Measurements from ENCODE around the gene IGSF3. TPM values are rescaled to one million over a fixed set of nuclear protein-coding genes. Genes with fewer than 3 reads are reported as not detected.

Gene IGSF3
- total RNA-seq, 4 donors from 2014 or later = 15.7 to 63.2 (median 49.2) TPM

DNA sequence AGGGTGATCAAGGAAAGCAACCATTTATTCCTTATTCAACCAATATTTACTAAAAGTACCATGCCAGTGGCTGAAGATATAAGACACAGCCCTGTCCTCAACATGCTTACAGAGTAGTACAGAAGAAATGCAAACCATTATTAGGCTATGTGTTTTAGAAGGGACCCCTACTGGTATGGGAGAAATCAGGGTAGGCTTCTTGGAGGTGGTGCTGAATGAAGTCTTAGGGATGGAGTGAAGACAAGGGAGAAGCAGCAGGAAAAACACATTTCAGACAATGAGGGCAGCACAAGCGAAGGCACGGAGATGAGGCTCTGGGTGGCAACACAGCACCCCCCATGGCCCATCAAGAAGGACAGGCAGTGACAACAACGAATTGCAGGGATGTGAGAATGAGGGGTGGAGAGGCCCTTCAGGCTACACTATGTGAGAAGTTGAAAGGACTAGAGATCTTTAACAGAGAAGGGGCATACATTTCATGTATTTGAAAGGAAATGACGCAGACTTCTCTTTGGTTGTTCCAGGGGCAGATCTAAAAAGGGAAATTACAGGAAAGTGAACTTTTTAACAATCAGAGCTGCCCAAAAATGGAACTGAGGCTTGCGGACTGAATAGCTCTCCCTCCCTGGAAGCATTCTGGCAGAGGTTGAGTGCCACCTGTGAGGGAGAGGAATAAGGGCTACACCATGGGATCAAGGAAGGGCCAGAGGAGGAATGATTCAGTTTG is 79.9 kb downstream of the IGSF3 start:
- H3K4me3 ChIP-seq = no peak overlapping the region
- H3K27ac ChIP-seq = no peak overlapping the region
- no peaks in the 10 kb centered on the region for H3K27me3 ChIP-seq
- no peak for DNase-seq
- no peaks in the 10 kb centered on the region for H3K9me3 ChIP-seq
- H3K4me1 ChIP-seq = peaks cover 0 to 25% (median 0%) of the 10 kb centered on the region in 4 donors
- no peak for TF ChIP-seq POLR2A (IDR thresholded peaks at IDR 0.05)
- TF ChIP-seq, protein P1, sequence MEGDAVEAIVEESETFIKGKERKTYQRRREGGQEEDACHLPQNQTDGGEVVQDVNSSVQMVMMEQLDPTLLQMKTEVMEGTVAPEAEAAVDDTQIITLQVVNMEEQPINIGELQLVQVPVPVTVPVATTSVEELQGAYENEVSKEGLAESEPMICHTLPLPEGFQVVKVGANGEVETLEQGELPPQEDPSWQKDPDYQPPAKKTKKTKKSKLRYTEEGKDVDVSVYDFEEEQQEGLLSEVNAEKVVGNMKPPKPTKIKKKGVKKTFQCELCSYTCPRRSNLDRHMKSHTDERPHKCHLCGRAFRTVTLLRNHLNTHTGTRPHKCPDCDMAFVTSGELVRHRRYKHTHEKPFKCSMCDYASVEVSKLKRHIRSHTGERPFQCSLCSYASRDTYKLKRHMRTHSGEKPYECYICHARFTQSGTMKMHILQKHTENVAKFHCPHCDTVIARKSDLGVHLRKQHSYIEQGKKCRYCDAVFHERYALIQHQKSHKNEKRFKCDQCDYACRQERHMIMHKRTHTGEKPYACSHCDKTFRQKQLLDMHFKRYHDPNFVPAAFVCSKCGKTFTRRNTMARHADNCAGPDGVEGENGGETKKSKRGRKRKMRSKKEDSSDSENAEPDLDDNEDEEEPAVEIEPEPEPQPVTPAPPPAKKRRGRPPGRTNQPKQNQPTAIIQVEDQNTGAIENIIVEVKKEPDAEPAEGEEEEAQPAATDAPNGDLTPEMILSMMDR (IDR thresholded peaks at IDR 0.05) = no peak
- peaks cover 0 to 9% (median 0%) of the 10 kb centered on the region in 3 donors for H3K36me3 ChIP-seq

DNA sequence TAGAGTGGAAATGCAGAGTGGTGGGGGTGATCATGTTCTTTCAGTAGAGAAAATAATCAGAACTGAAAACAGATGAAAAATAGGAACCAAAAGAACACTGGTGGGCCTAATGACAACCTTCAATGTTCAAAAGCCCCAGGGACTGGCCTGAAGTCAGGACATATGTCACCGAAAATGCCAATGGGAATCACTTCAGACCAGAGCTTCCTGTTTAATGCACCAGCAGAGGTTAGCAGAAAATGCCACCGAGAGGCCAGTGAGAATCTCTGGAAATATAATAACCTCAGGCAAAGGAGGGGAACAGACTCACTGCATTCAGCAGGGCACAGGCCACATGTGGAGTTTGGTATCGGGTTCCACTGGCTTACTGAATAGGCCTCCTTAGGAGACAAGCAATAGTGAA is 80.8 kb downstream of the IGSF3 start:
- Histone ChIP-seq H3K27me3 (no peaks in the 10 kb centered on the region), H3K27ac (no peak overlapping the region), H3K4me3 (no peak overlapping the region), H3K4me1 (peaks cover 0 to 17% (median 0%) of the 10 kb centered on the region in 4 donors), H3K36me3 (peaks cover 0 to 9% (median 0%) of the 10 kb centered on the region in 3 donors), H3K9me3 (no peaks in the 10 kb centered on the region)
- TF ChIP-seq, protein P1 (IDR thresholded peaks at IDR 0.05) = no peak
- DNase-seq = no peak

DNA sequence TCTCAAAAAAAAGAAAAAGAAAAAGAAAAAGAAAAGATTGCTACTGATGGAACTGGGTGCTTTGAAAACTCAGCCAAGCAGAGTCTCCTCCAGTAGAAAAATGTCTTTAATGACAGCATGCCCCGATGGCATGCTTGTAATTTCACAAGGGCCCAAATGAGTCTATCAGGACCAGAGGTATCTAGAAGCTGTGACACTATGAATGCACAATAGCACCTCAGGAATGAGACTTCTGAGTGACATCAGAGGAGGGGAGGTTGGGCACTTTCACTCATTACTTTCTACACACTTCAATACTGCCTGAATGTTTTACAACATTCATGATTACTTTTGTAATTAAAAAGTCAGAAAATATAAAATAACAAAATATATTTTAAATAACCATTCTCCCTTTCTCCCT is 81.6 kb downstream of the IGSF3 start:
- no peaks in the 10 kb centered on the region for H3K27me3 ChIP-seq
- no peak for DNase-seq
- H3K27ac ChIP-seq = no peak overlapping the region
- H3K9me3 ChIP-seq = no peaks in the 10 kb centered on the region
- peaks cover 0 to 9% (median 0%) of the 10 kb centered on the region in 3 donors for H3K36me3 ChIP-seq
- TF ChIP-seq POLR2A (IDR thresholded peaks at IDR 0.05) = no peak
- TF ChIP-seq, protein P1 (IDR thresholded peaks at IDR 0.05) = no peak
- peaks cover 0 to 17% (median 0%) of the 10 kb centered on the region in 4 donors for H3K4me1 ChIP-seq
- no peak overlapping the region for H3K4me3 ChIP-seq

DNA sequence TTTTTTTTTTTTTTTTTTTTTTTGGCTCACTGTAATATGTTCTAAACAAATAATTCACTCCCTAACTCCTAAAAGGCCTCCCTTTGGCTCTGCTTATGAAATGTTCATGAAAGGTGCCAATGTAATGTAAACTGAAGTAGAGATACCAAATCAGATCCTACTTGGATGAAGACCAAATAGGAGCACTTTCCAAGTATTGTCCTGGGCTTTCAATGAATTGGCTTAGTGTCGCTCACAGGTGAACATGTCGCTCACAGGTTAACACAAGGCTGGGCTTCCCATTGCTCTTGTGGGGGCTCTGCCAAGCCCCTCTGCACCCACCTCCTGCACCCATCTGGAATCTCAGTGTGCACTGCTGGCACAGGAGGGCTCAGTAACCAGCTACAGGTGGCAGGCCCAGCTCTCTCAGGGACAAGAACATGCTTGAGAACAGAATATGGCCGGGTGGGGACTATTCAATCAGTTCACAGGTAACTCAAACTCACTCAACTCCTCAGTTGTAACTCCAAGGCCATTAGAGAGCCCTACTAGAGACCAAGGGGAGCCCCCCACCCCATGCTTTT is 86.1 kb downstream of the IGSF3 start:
- Histone ChIP-seq H3K27ac (no peak overlapping the region), H3K4me1 (no peaks in the 10 kb centered on the region), H3K4me3 (no peak overlapping the region), H3K36me3 (peaks cover 0 to 24% (median 0%) of the 10 kb centered on the region in 3 donors), H3K27me3 (no peaks in the 10 kb centered on the region), H3K9me3 (no peaks in the 10 kb centered on the region)
- no peak for DNase-seq
- TF ChIP-seq, protein P1 (IDR thresholded peaks at IDR 0.05) = no peak
- TF ChIP-seq POLR2A (IDR thresholded peaks at IDR 0.05) = no peak

DNA sequence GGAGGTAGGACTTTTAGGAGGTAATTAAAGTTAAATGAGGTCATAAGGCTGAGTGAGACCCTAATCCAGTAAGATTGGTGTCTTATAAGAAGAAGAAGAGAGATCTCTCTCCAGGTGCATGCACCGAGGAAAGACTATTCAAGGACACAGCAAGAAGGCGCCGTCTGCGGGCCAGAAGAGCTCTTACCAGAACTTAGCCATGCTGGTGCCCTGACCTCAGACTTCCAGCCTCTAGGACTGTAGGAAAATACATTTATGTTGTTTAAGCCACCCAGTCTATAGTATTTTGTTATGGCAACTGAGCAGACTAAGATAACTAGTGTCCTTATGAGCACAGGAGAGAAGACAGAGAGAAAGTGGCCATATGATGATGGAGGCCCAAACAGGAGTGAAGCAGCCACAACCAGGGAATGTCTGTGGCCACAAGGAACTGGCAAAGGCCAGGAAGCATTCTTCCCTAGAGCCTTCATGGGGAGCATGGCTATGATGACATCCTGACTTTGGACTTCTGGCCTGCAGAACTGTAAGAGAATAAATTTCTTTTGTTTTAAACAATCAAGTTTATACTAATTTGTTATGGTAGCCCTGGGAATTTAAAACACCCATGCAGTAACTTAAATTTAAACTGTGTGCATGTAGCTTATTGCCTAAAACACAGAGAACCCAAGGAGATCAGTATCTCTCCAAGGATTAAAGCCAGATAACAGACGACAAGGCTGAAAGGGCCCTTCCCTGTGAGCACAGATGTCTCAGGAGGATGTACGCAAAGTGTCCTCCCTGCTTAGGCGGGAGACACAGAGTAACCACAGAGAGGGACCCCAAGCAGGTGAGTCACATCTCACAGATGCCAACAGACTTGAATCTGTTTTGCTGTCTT is 86.8 kb downstream of the IGSF3 start:
- Histone ChIP-seq H3K4me3 (no peak overlapping the region), H3K9me3 (no peaks in the 10 kb centered on the region), H3K27ac (no peak overlapping the region), H3K27me3 (no peaks in the 10 kb centered on the region), H3K36me3 (peaks cover 0 to 24% (median 0%) of the 10 kb centered on the region in 3 donors), H3K4me1 (no peaks in the 10 kb centered on the region)
- no peak for DNase-seq
- TF ChIP-seq POLR2A (IDR thresholded peaks at IDR 0.05) = no peak
- TF ChIP-seq, protein P1 (IDR thresholded peaks at IDR 0.05) = no peak

Measured in Peyer's patch (tissue), 4 donors.